ENCODE results near the gene DNAJC21.

DNAJC21 gene

GRCh38 chr5:34930870-34931269, 1.5 kb downstream of the DNAJC21 start:
- H3K27ac ChIP-seq = peak overlapping the region; percentile 95
- no peak for TF ChIP-seq CTCF (conservative IDR thresholded peaks at IDR 0.05)

GRCh38 chr5:34932947-34933346, 3.6 kb downstream of the DNAJC21 start:
- no peak overlapping the region for H3K27ac ChIP-seq
- TF ChIP-seq CTCF (conservative IDR thresholded peaks at IDR 0.05) = no peak

- no peak for TF ChIP-seq CTCF (conservative IDR thresholded peaks at IDR 0.05)
- no peak overlapping the region for H3K27ac ChIP-seq
Measured at GRCh38 chr5:34941936-34942335, 12.6 kb downstream of the DNAJC21 start.

- TF ChIP-seq CTCF (conservative IDR thresholded peaks at IDR 0.05) = no peak
- H3K27ac ChIP-seq = no peak overlapping the region
Measured at GRCh38 chr5:34944044-34944443, 14.7 kb downstream of the DNAJC21 start.

- no peak for TF ChIP-seq CTCF (conservative IDR thresholded peaks at IDR 0.05)
- no peak overlapping the region for H3K27ac ChIP-seq
Measured at GRCh38 chr5:34944460-34945047, 15.2 kb downstream of the DNAJC21 start.

GRCh38 chr5:34957321-34957720, 28.0 kb downstream of the DNAJC21 start:
- H3K27ac ChIP-seq = no peak overlapping the region
- TF ChIP-seq CTCF (conservative IDR thresholded peaks at IDR 0.05) = no peak

- H3K27ac ChIP-seq = no peak overlapping the region
- peak; percentile 91 for TF ChIP-seq CTCF (conservative IDR thresholded peaks at IDR 0.05)
Measured at GRCh38 chr5:34957857-34958690, 28.7 kb downstream of the DNAJC21 start.

Measured in VCaP (cell line).